OCI-LY3 (cell line): ENCODE data around the gene SUN5.

Experiments
- H2AFZ ChIP-seq: fragments of 200-600, 300-600 bp; shearing (Covaris generic); 2 replicates; pipeline ENCODE4 v1.6.0; 2014; ENCODE audit warnings: antibody characterized with exemption, low read depth, low read length
- H3K27ac ChIP-seq: fragments of 200-600, 300-600 bp; sonication (generic); 2 replicates; pipeline ENCODE4 v1.5.1; 2014; ENCODE audit warnings: mild to moderate bottlenecking, low read length, moderate library complexity, mixed read lengths
- H3K27me3 ChIP-seq: fragments of 200-600, 300-600 bp; sonication (generic); 2 replicates; pipeline ENCODE4 v1.6.1; 2014; ENCODE audit warnings: low read depth, low read length, mixed read lengths
- H3K36me3 ChIP-seq: fragments of 200-600, 300-600 bp; sonication (generic); replicated peaks from 2 replicates; pipeline ENCODE3; 2014; ENCODE audit warnings: low read depth, low read length, mixed read lengths
- H3K4me1 ChIP-seq: fragments of 300-600, 200-600 bp; sonication (generic); 2 replicates; pipeline ENCODE4 v1.6.1; 2014; ENCODE audit warnings: low read length, mixed read lengths
- H3K4me2 ChIP-seq: fragments of 200-600, 300-600 bp; sonication (generic); 2 replicates; pipeline ENCODE4 v1.6.1; 2014; ENCODE audit warnings: low read length, mixed read lengths
- H3K4me3 ChIP-seq: fragments of 300-600, 200-600 bp; sonication (generic); 2 replicates; pipeline ENCODE4 v1.5.1; 2014; ENCODE audit warnings: antibody characterized with exemption, mild to moderate bottlenecking, low read length, moderate library complexity
- H3K79me2 ChIP-seq: fragments of 300-600, 200-600 bp; shearing (Covaris generic); 2 replicates; pipeline ENCODE4 v1.6.1; 2014; ENCODE audit warnings: mild to moderate bottlenecking, low read length, mixed read lengths
- H3K9ac ChIP-seq: fragments of 300-600, 200-600 bp; shearing (Covaris generic); 2 replicates; pipeline ENCODE4 v1.6.0; 2014; ENCODE audit warnings: mild to moderate bottlenecking, low read length, moderate library complexity
- H3K9me3 ChIP-seq: fragments of 200-600, 300-600 bp; shearing (Covaris generic); 2 replicates; pipeline ENCODE4 v1.6.1; 2014; ENCODE audit warnings: low read length, mixed read lengths; ENCODE audit not compliant: insufficient read depth
- H4K20me1 ChIP-seq: fragments of 200-600, 300-600 bp; sonication (generic); 2 replicates; pipeline ENCODE4 v1.6.1; 2016; ENCODE audit warnings: low read length, mixed read lengths; ENCODE audit not compliant: insufficient read depth
- CTCF ChIP-seq: fragments of 200-600, 300-600 bp; sonication (generic); IDR thresholded peaks from 2 replicates; pipeline ENCODE4 v1.5.1; 2014; ENCODE audit warnings: antibody characterized with exemption, low read length, low read depth
- EZH2phosphoT487 ChIP-seq: fragments of 200-600 bp; shearing (Covaris generic); IDR thresholded peaks from 2 replicates; pipeline ENCODE4 v1.6.1; 2018; ENCODE audit warnings: antibody characterized with exemption, mixed run types, low read depth

Gene SUN5

GRCh38 chr20:33037456-33037855, 33.2 kb upstream of the SUN5 start:
- TF ChIP-seq EZH2phosphoT487 = no peak
- TF ChIP-seq CTCF = no peak
- Histone ChIP-seq H3K79me2 (no peaks in the 10 kb centered on the region), H2AFZ (no peak overlapping the region), H3K4me2 (no peak overlapping the region), H3K9ac (no peak overlapping the region), H4K20me1 (no peaks in the 10 kb centered on the region), H3K4me3 (no peak overlapping the region), H3K36me3 (no peaks in the 10 kb centered on the region), H3K27ac (no peak overlapping the region), H3K27me3 (peaks cover 23% of the 10 kb centered on the region), H3K9me3 (no peaks in the 10 kb centered on the region), H3K4me1 (no peaks in the 10 kb centered on the region)

- Histone ChIP-seq H3K4me3 (no peak overlapping the region), H3K27ac (no peak overlapping the region), H2AFZ (no peak overlapping the region), H3K79me2 (no peaks in the 10 kb centered on the region), H3K27me3 (peaks cover 22% of the 10 kb centered on the region), H3K4me2 (no peak overlapping the region), H4K20me1 (no peaks in the 10 kb centered on the region), H3K36me3 (no peaks in the 10 kb centered on the region), H3K9me3 (no peaks in the 10 kb centered on the region), H3K4me1 (no peaks in the 10 kb centered on the region), H3K9ac (no peak overlapping the region)
- TF ChIP-seq EZH2phosphoT487 (no peak), CTCF (no peak)
Measured at GRCh38 chr20:33034901-33035492, 30.8 kb upstream of the SUN5 start.

- Histone ChIP-seq H3K9me3 (no peaks in the 10 kb centered on the region), H3K4me1 (no peaks in the 10 kb centered on the region), H3K36me3 (no peaks in the 10 kb centered on the region), H4K20me1 (no peaks in the 10 kb centered on the region), H2AFZ (no peak overlapping the region), H3K4me2 (no peak overlapping the region), H3K27ac (no peak overlapping the region), H3K9ac (no peak overlapping the region), H3K79me2 (no peaks in the 10 kb centered on the region), H3K27me3 (peaks cover 24% of the 10 kb centered on the region), H3K4me3 (no peak overlapping the region)
- TF ChIP-seq EZH2phosphoT487 (no peak), CTCF (no peak)
Measured at GRCh38 chr20:33034115-33034514, 29.9 kb upstream of the SUN5 start.

GRCh38 chr20:33033381-33033780, 29.1 kb upstream of the SUN5 start:
- Histone ChIP-seq H3K4me3 (no peak overlapping the region), H3K9ac (no peak overlapping the region), H3K9me3 (no peaks in the 10 kb centered on the region), H3K36me3 (no peaks in the 10 kb centered on the region), H3K4me1 (no peaks in the 10 kb centered on the region), H3K79me2 (no peaks in the 10 kb centered on the region), H2AFZ (no peak overlapping the region), H3K27me3 (peaks cover 28% of the 10 kb centered on the region), H3K4me2 (no peak overlapping the region), H3K27ac (no peak overlapping the region), H4K20me1 (no peaks in the 10 kb centered on the region)
- TF ChIP-seq CTCF (no peak), EZH2phosphoT487 (no peak)
